ENCODE measurements around the gene MEGF9.
"Not testable (repeated sequence)": the region's sequence is repeated elsewhere in the genome, so short reads cannot be mapped to it uniquely, and the experiment has no call there.

Gene MEGF9

GRCh38 chr9:120714088-120714845, at the start of gene MEGF9:
MEGF9 (minus strand) TSS chr9:120714470; CDS start chr9:120714358, 112 bp downstream.
- DNase-seq (ENCODE audit: extremely low spot score, insufficient read length, low read depth) (peak; percentile 95), FAIRE-seq (peak; percentile 97)

GRCh38 chr9:120761006-120761405, 46.7 kb upstream of the MEGF9 start:
- no peak for DNase-seq (ENCODE audit: extremely low spot score, insufficient read length, low read depth)
- no peak for FAIRE-seq

- DNase-seq (ENCODE audit: extremely low spot score, insufficient read length, low read depth), result no peak
- no peak for FAIRE-seq
Observed at GRCh38 chr9:120759755-120760400, 45.6 kb upstream of the MEGF9 start.

- FAIRE-seq (no peak), DNase-seq (ENCODE audit: extremely low spot score, insufficient read length, low read depth) (no peak)
Observed at GRCh38 chr9:120758544-120758943, 44.3 kb upstream of the MEGF9 start.

GRCh38 chr9:120757026-120757913, 43.0 kb upstream of the MEGF9 start:
- peak; percentile 26 for FAIRE-seq

GRCh38 chr9:120756531-120756930, 42.3 kb upstream of the MEGF9 start:
- no peak for DNase-seq (ENCODE audit: extremely low spot score, insufficient read length, low read depth)
- no peak for FAIRE-seq

More at GRCh38 chr9:120757026-120757913, 43.0 kb upstream of the MEGF9 start:
- DNase-seq (ENCODE audit: extremely low spot score, insufficient read length, low read depth), result no peak

GRCh38 chr9:120755810-120756434, 41.7 kb upstream of the MEGF9 start:
- peak; percentile 74 for FAIRE-seq
- DNase-seq (ENCODE audit: extremely low spot score, insufficient read length, low read depth), result peak; percentile 30

GRCh38 chr9:120755044-120755443, 40.8 kb upstream of the MEGF9 start:
- FAIRE-seq (no peak), DNase-seq (ENCODE audit: extremely low spot score, insufficient read length, low read depth) (no peak)

GRCh38 chr9:120750421-120750820, 36.2 kb upstream of the MEGF9 start:
- FAIRE-seq (no peak), DNase-seq (ENCODE audit: extremely low spot score, insufficient read length, low read depth) (no peak)

- FAIRE-seq; DNase-seq (ENCODE audit: extremely low spot score, insufficient read length, low read depth): not testable (repeated sequence)
Observed at GRCh38 chr9:120746366-120746765, 32.1 kb upstream of the MEGF9 start.

GRCh38 chr9:120745278-120745677, 31.0 kb upstream of the MEGF9 start:
- FAIRE-seq (no peak), DNase-seq (ENCODE audit: extremely low spot score, insufficient read length, low read depth) (no peak)

GRCh38 chr9:120742951-120743416, 28.7 kb upstream of the MEGF9 start:
- FAIRE-seq (peak; percentile 12), DNase-seq (ENCODE audit: extremely low spot score, insufficient read length, low read depth) (peak; percentile 48)

- no peak for FAIRE-seq
- no peak for DNase-seq (ENCODE audit: extremely low spot score, insufficient read length, low read depth)
Observed at GRCh38 chr9:120741701-120742100, 27.4 kb upstream of the MEGF9 start.

GRCh38 chr9:120741191-120741590, 26.9 kb upstream of the MEGF9 start:
- FAIRE-seq (no peak), DNase-seq (ENCODE audit: extremely low spot score, insufficient read length, low read depth) (no peak)

GRCh38 chr9:120740132-120740531, 25.9 kb upstream of the MEGF9 start:
- FAIRE-seq, result no peak

GRCh38 chr9:120737416-120738165, 23.3 kb upstream of the MEGF9 start:
- DNase-seq (ENCODE audit: extremely low spot score, insufficient read length, low read depth) (no peak), FAIRE-seq (no peak)

More at GRCh38 chr9:120740132-120740531, 25.9 kb upstream of the MEGF9 start:
- DNase-seq (ENCODE audit: extremely low spot score, insufficient read length, low read depth), result no peak

- no peak for DNase-seq (ENCODE audit: extremely low spot score, insufficient read length, low read depth)
- FAIRE-seq, result no peak
Observed at GRCh38 chr9:120736881-120737280, 22.6 kb upstream of the MEGF9 start.

GRCh38 chr9:120735415-120736126, 21.3 kb upstream of the MEGF9 start:
- FAIRE-seq, result no peak
- no peak for DNase-seq (ENCODE audit: extremely low spot score, insufficient read length, low read depth)
